Astrocyte (in vitro differentiated cells and primary cell): ENCODE measurements around the gene PLEKHG4B.

ENCODE experiments used
- CTCF ChIP-seq: IDR thresholded peaks from 2 replicates; pipeline ENCODE4 v1.5.1; 2011; ENCODE audit warnings: low read depth, mild to moderate bottlenecking, inconsistent platforms, low read length, moderate library complexity; ENCODE audit not compliant: insufficient read depth
- EZH2 ChIP-seq: IDR thresholded peaks from 2 replicates; pipeline ENCODE4 v1.6.1; 2012; ENCODE audit warnings: mild to moderate bottlenecking, low read length, inconsistent platforms; ENCODE audit not compliant: insufficient read depth

GRCh38 chr5:207599-207998, 115.6 kb downstream of the PLEKHG4B start:
- TF ChIP-seq EZH2 (no peak), CTCF (no peak)
